RWPE2 (cell line): ENCODE measurements around the gene RAC3.
A peak's percentile ranks its signal among the peaks of the same experiment; 100 is the strongest.

ENCODE experiments used
- ATAC-seq: fragments of 200-7000 bp; cut with Tn5 transposase; 3 replicates; pipeline ENCODE4 v1.9.1; 2021; ENCODE audit warnings: low read depth
- DNase-seq: peaks from one replicate; pipeline ENCODE4 v3.0.0-alpha.2; 2020; ENCODE audit warnings: low spot score
- H3K27ac ChIP-seq: fragments of 450-650 bp; 2 replicates; pipeline ENCODE4 v1.5.1; 2017; ENCODE audit warnings: mild to moderate bottlenecking; ENCODE audit not compliant: poor library complexity, severe bottlenecking
- H3K27me3 ChIP-seq: fragments of 250-450 bp; sonication (Bioruptor Pico); 2 replicates; pipeline ENCODE4 v1.5.1; 2021; ENCODE audit warnings: mild to moderate bottlenecking, moderate library complexity; ENCODE audit not compliant: insufficient read depth, poor library complexity, severe bottlenecking
- H3K36me3 ChIP-seq: fragments of 250-450 bp; sonication (Bioruptor Pico); 2 replicates; pipeline ENCODE4 v1.5.1; 2020; ENCODE audit warnings: low read depth, mild to moderate bottlenecking, moderate library complexity
- H3K4me1 ChIP-seq: fragments of 250-450 bp; sonication (Bioruptor Pico); 2 replicates; pipeline ENCODE4 v1.5.1; 2021; ENCODE audit warnings: mild to moderate bottlenecking, moderate library complexity; ENCODE audit not compliant: insufficient read depth, poor library complexity, severe bottlenecking
- H3K4me3 ChIP-seq: fragments of 250-450 bp; sonication (Bioruptor Pico); 2 replicates; pipeline ENCODE4 v1.5.1; 2021; ENCODE audit warnings: mild to moderate bottlenecking, moderate library complexity; ENCODE audit not compliant: severe bottlenecking
- H3K9me3 ChIP-seq: fragments of 250-450 bp; sonication (Bioruptor Pico); 2 replicates; pipeline ENCODE4 v1.5.1; 2021; ENCODE audit warnings: mild to moderate bottlenecking, moderate library complexity; ENCODE audit not compliant: severe bottlenecking
- TF ChIP-seq, protein P1 (sequence below): fragments of 450-650 bp; IDR thresholded peaks from one replicate; pipeline ENCODE4 v1.5.1; 2017; ENCODE audit warnings: mild to moderate bottlenecking, moderate library complexity; ENCODE audit not compliant: poor library complexity, severe bottlenecking

The RAC3 gene

DNA sequence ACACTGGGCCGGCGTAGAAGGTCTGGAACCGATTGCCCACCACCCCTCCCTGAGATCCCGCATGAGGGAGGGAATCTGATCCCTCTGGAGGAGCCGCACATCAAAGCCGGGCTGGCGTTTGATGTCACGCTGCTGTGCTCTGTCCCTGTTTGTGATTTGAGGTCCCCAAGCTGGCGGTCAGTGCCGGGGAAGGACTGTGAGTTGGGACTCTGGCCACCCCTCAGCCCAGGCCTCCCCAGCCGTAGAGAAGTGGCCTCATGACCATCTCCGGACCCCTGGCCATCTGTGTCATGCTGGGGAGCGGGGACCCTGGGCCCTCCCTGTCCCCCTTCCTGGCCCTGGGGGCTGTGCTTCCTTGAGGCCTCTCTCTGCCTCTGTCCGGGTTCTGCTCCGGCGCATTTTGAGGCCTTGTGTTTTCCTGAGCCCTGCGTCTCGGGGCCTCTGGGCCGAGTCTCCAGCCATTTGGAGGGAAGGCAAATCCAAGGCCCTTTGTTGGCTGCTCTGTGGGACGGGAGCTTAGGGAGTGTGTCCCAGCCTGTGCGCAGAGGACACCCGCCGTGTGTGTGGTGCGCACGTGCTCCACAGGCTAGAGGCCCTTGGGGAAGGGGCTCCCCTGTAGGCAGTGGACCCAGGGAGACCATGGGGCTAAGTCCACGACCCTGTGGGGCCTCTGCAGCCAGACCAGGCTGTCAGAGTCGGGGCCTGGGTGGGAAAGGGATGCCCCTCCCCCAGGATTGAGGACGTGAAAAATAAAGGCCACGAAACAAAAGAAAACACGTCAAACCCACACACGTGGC is 39.0 kb upstream of the RAC3 start:
- TF ChIP-seq, protein P1, sequence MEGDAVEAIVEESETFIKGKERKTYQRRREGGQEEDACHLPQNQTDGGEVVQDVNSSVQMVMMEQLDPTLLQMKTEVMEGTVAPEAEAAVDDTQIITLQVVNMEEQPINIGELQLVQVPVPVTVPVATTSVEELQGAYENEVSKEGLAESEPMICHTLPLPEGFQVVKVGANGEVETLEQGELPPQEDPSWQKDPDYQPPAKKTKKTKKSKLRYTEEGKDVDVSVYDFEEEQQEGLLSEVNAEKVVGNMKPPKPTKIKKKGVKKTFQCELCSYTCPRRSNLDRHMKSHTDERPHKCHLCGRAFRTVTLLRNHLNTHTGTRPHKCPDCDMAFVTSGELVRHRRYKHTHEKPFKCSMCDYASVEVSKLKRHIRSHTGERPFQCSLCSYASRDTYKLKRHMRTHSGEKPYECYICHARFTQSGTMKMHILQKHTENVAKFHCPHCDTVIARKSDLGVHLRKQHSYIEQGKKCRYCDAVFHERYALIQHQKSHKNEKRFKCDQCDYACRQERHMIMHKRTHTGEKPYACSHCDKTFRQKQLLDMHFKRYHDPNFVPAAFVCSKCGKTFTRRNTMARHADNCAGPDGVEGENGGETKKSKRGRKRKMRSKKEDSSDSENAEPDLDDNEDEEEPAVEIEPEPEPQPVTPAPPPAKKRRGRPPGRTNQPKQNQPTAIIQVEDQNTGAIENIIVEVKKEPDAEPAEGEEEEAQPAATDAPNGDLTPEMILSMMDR: no peak
- no peak for DNase-seq
- Histone ChIP-seq H3K27ac (peak overlapping the region; percentile 51), H3K4me3 (no peak overlapping the region), H3K4me1 (peaks cover 4% of the 10 kb centered on the region), H3K36me3 (peaks cover 7% of the 10 kb centered on the region; the same call in 1 of the 2 replicates), H3K27me3 (no peaks in the 10 kb centered on the region), H3K9me3 (no peaks in the 10 kb centered on the region)
- ATAC-seq: no peak

DNA sequence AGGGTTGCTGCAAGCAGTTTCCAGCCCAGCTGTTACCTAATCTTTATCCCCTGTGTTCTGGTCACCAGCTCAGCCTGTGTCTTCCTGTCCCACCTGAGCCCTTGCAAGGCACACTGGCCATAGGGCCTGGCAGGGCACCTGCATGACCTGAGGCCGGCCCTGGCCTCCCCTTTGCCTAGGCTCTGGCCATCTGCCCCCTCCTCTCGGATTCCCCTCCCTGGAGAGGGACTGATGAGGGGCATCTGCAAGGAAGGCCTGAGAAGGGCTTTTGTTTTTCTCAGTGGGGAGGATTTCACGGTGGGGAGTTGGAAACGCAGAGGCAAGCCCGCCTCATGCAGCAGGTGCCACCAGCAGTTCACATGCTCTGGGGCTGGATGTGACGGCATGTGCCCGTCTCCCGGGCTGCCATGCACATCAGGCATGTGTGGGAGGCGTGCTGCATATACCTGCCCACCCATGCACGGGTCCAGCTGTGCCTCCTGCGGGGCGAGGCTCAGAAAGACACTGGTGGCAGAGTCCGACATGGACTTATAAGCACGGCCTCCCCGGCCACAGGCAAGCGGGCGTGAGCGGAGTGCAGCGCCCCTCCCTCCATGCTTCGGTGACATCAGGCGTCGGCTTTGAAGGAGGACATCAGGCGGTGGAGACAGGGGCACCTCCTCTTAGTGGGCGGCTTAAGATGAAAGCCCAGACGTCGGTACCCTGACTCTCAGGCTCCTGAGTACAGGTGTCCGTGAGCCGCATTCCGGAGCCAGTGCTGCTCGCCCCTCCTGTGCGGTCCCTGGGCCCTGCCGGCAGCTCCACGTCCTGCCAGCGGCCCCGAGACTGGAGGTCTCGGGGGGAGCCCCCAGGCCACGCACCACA is 37.5 kb upstream of the RAC3 start:
- H3K36me3 ChIP-seq: peaks cover 7% of the 10 kb centered on the region; the same call in 1 of the 2 replicates
- peaks cover 4% of the 10 kb centered on the region for H3K4me1 ChIP-seq
- no peak for ATAC-seq

DNA sequence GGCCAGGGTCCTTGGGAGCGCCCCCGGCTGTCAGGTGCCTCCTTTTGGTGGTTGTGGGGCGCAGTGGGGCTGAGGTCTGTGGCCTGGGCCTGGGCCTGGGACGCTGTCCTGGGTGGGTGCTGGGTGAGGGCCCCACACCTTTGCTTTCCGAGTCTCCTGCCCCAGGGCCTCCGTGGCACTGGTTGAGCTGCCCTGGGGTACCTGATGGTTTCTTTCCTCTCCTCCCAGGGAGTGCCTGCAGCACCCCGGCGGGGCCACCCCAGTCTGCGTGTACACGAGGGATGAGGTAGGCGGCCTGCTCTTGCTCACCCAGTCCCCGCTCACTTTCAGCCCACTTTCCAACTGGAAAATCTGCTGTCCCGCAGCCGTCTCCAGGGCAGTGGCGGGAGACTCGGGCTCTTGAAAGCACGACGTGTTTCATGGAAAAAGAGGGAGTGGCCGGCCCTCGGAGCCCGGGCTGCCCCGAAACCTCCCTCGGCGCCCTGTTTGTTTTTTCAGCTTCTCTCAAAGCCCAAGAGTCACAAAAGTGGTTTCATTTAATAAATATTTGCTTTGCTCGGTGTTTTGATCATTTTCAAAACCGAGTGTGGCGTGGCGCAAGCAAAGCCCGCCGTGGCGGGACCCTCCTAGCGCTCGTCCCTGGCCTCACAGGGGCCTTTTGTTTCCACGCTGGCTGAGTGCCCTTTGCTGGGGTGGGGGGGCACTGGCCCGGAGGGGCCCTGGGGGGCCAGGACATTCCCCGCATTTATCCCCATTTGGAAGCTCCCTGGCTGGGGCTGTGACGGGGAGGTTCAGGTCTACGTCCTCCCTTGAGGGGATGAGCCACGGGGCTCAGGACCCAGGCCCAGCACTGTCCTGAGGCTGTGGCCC is 36.6 kb upstream of the RAC3 start:
- Histone ChIP-seq H3K4me1 (peaks cover 4% of the 10 kb centered on the region), H3K9me3 (no peaks in the 10 kb centered on the region), H3K27me3 (no peaks in the 10 kb centered on the region), H3K4me3 (no peak overlapping the region), H3K27ac (no peak overlapping the region), H3K36me3 (peaks cover 7% of the 10 kb centered on the region; the same call in 1 of the 2 replicates)
- TF ChIP-seq, protein P1: no peak
- ATAC-seq: no peak
- DNase-seq: no peak

More for the DNA sequence above, 37.5 kb upstream of the RAC3 start:
- DNase-seq: no peak
- no peak overlapping the region for H3K4me3 ChIP-seq
- no peaks in the 10 kb centered on the region for H3K9me3 ChIP-seq
- H3K27ac ChIP-seq: no peak overlapping the region
- TF ChIP-seq, protein P1: no peak
- H3K27me3 ChIP-seq: no peaks in the 10 kb centered on the region

DNA sequence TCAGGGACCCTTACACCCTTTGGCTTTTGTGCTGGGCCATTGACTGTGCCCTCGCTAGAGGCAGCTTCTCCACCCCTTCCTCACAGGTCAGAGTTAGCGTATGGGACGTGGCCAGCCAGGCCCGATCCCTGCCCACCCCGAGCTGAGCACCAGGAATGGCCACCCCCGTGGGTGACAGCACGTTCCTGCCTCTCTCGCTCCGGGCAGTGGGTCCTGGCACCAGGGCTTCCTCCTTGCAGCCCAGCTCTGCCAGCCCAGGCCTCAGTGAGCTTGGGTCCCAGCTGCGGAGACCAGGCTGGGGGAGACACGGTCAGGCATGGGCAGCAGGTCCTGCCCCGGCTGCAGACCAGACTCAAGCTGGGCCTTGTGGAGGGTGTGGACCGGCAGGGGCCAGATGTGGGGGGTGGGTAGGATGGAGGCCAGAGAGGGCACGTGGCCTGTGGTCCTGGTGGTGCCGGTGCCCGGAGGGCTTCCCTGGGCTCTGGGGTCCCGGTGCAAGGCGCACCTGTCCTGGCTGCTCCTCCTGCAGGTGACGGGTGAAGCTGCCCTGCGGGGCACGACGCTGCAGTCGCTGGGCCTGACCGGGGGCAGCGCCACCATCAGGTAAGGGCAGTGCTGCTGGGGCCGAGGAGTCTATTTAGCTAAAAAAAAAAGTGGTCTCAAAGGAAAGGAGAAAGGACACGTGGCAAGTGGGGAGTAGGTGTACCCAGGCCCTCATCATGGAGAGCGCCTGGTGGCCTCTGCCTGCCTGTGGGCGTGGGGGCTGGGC is 35.8 kb upstream of the RAC3 start:
- no peak for ATAC-seq
- Histone ChIP-seq H3K9me3 (no peaks in the 10 kb centered on the region), H3K4me1 (peaks cover 4% of the 10 kb centered on the region), H3K36me3 (peaks cover 7% of the 10 kb centered on the region; the same call in 1 of the 2 replicates), H3K27me3 (no peaks in the 10 kb centered on the region), H3K4me3 (no peak overlapping the region), H3K27ac (no peak overlapping the region)
- DNase-seq: no peak
- TF ChIP-seq, protein P1: no peak
